Smooth muscle cell (in vitro differentiated cells): Measurements from ENCODE around the gene SCARF2. TPM values are rescaled to one million over a fixed set of nuclear protein-coding genes. Genes with fewer than 3 reads are reported as not detected.

Experiments used
- DNase-seq: peaks from one replicate; lab custom pipeline; 2025; ENCODE audit not compliant: unreplicated experiment; lab: John Stamatoyannopoulos, UW
- H2AFZ ChIP-seq: fragments of 200-600 bp; sonication (generic); 2 replicates; pipeline ENCODE4 v1.6.0; 2016; ENCODE audit warnings: antibody characterized with exemption, low read depth, mild to moderate bottlenecking
- H3F3A ChIP-seq: fragments of 200-600 bp; sonication (generic); 2 replicates; pipeline ENCODE4 v1.6.0; 2017; ENCODE audit warnings: antibody characterized with exemption, low read depth
- H3K27ac ChIP-seq: fragments of 200-600 bp; sonication (generic); 2 replicates; pipeline ENCODE4 v1.5.1; 2016; ENCODE audit warnings: low read depth, mild to moderate bottlenecking
- H3K27me3 ChIP-seq: fragments of 200-600 bp; sonication (generic); 2 replicates; pipeline ENCODE4 v1.6.1; 2016; ENCODE audit warnings: low read depth, mild to moderate bottlenecking
- H3K36me3 ChIP-seq: fragments of 200-600 bp; sonication (generic); 2 replicates; pipeline ENCODE4 v1.5.1; 2016; ENCODE audit warnings: low read depth
- H3K4me1 ChIP-seq: fragments of 200-600 bp; sonication (generic); 2 replicates; pipeline ENCODE4 v1.5.1; 2016; ENCODE audit warnings: low read depth
- H3K4me2 ChIP-seq: fragments of 200-600 bp; sonication (generic); 2 replicates; pipeline ENCODE4 v1.6.0; 2016; ENCODE audit warnings: mild to moderate bottlenecking
- H3K4me3 ChIP-seq: fragments of 200-600 bp; sonication (generic); 2 replicates; pipeline ENCODE4 v1.5.1; 2016; ENCODE audit warnings: mild to moderate bottlenecking
- H3K79me2 ChIP-seq: fragments of 200-600 bp; sonication (generic); 2 replicates; pipeline ENCODE4 v1.6.0; 2016; ENCODE audit warnings: low read depth, mild to moderate bottlenecking
- H3K9ac ChIP-seq: fragments of 200-600 bp; sonication (generic); 2 replicates; pipeline ENCODE4 v1.6.0; 2016; ENCODE audit warnings: low read depth
- H3K9me3 ChIP-seq: fragments of 200-600 bp; sonication (generic); replicated peaks from 2 replicates; pipeline ENCODE4 v1.5.1; 2016; ENCODE audit warnings: low read depth
- H4K20me1 ChIP-seq: fragments of 200-600 bp; sonication (generic); 2 replicates; pipeline ENCODE4 v1.6.0; 2016; ENCODE audit warnings: low read depth
- CTCF ChIP-seq: fragments of 200-600 bp; sonication (generic); IDR thresholded peaks from 2 replicates; pipeline ENCODE4 v1.5.1; 2017; ENCODE audit warnings: borderline replicate concordance, mild to moderate bottlenecking, antibody characterized with exemption; ENCODE audit not compliant: insufficient read depth, poor library complexity, severe bottlenecking
- WGBS: methylation state at CpG from one replicate; pipeline ENCODE4 v1.1.7; 2016; ENCODE audit warnings: low lambda C conversion rate; 5-methylcytosine and 5-hydroxymethylcytosine counted together
- polyA plus RNA-seq: library from polyadenylated mRNA; unstranded; fragments of >200 nt; fragmentation: Nextera tagmentation; extraction: Ambion mirVana; gene quantifications from 2 replicates; pipeline ENCODE4 v1.2.1, GENCODE V29; 2016
- total RNA-seq: library from RNA; depleted of rRNA; stranded (reverse); fragments of >200 nt; gene quantifications from 2 replicates; pipeline ENCODE4 v1.2.3, GENCODE V29; 2014

SCARF2 gene
- total and polyA plus RNA-seq, 2 experiments from 2014 or later = 30.9 to 89.8 TPM

- H3K9ac ChIP-seq = no peak overlapping the region
- H3K79me2 ChIP-seq = no peaks in the 10 kb centered on the region
- H3K4me2 ChIP-seq = no peak overlapping the region
- H3K4me1 ChIP-seq = no peaks in the 10 kb centered on the region
- TF ChIP-seq CTCF = no peak
- no peak overlapping the region for H3K4me3 ChIP-seq
- H3K36me3 ChIP-seq = no peaks in the 10 kb centered on the region
- no peak for DNase-seq
- 95% methylated on average over 19 of the region's 19 CpGs for WGBS
- H3K9me3 ChIP-seq = no peaks in the 10 kb centered on the region
- H4K20me1 ChIP-seq = no peaks in the 10 kb centered on the region
- H3F3A ChIP-seq = no peaks in the 10 kb centered on the region
- no peak overlapping the region for H3K27ac ChIP-seq
- H3K27me3 ChIP-seq = no peaks in the 10 kb centered on the region
- H2AFZ ChIP-seq = no peak overlapping the region
These were observed 12.4 kb upstream of the SCARF2 start for GRCh38 chr22:20449819-20450550.

DNA sequence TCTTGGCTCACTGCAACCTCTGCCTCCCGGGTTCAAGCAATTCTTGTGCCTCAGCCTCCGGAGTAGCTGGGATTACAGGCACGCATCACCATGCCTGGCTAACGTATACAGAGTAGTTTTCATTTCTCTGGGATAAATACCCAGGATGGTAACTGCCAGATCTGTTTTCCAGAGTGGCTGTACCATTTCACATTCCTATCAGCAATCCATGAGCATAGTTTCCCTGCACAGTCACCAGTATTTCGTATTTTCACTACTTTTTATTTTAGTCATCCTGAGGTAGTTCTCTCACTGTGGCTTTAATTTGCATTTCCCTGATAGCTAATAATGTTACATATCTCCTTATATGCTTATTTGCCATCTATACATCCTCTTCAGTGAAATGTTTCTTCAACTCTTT is 11.0 kb upstream of the SCARF2 start:
- WGBS = 60% methylated on average over 5 of the region's 5 CpGs
- Histone ChIP-seq H3K9ac (no peak overlapping the region), H3K79me2 (no peaks in the 10 kb centered on the region), H3K27ac (no peak overlapping the region), H3K4me1 (no peaks in the 10 kb centered on the region), H3K36me3 (no peaks in the 10 kb centered on the region), H3K27me3 (no peaks in the 10 kb centered on the region), H3K4me3 (no peak overlapping the region), H3K4me2 (no peak overlapping the region), H3F3A (no peaks in the 10 kb centered on the region), H4K20me1 (no peaks in the 10 kb centered on the region), H2AFZ (no peak overlapping the region), H3K9me3 (no peaks in the 10 kb centered on the region)
- no peak for DNase-seq
- no peak for TF ChIP-seq CTCF

- H4K20me1 ChIP-seq = no peaks in the 10 kb centered on the region
- 95% methylated on average over 21 of the region's 21 CpGs for WGBS
- TF ChIP-seq CTCF = no peak
These were observed 8.9 kb upstream of the SCARF2 start for GRCh38 chr22:20446383-20446970.

GRCh38 chr22:20444325-20444724 is 6.7 kb upstream of the SCARF2 start:
- Histone ChIP-seq H2AFZ (no peak overlapping the region), H3K27me3 (no peaks in the 10 kb centered on the region), H3K9ac (no peak overlapping the region), H3K4me3 (no peak overlapping the region), H3K27ac (no peak overlapping the region), H3K36me3 (no peaks in the 10 kb centered on the region), H3K79me2 (no peaks in the 10 kb centered on the region), H3K9me3 (no peaks in the 10 kb centered on the region), H3F3A (peaks cover 6% of the 10 kb centered on the region), H4K20me1 (no peaks in the 10 kb centered on the region), H3K4me2 (no peak overlapping the region), H3K4me1 (no peaks in the 10 kb centered on the region)
- no peak for DNase-seq
- TF ChIP-seq CTCF = no peak
- WGBS = 98% methylated on average over 4 of the region's 4 CpGs

More at GRCh38 chr22:20446383-20446970, 8.9 kb upstream of the SCARF2 start:
- Histone ChIP-seq H2AFZ (no peak overlapping the region), H3K4me3 (no peak overlapping the region), H3F3A (no peaks in the 10 kb centered on the region), H3K36me3 (no peaks in the 10 kb centered on the region), H3K4me2 (no peak overlapping the region), H3K9me3 (no peaks in the 10 kb centered on the region), H3K4me1 (no peaks in the 10 kb centered on the region), H3K79me2 (no peaks in the 10 kb centered on the region), H3K9ac (no peak overlapping the region), H3K27me3 (no peaks in the 10 kb centered on the region), H3K27ac (no peak overlapping the region)
- no peak for DNase-seq
